Activated effector memory CD4-positive, alpha-beta T cell treated with Interleukin-2 at 50 U/mL for 16 hours (primary cell): ENCODE measurements around the gene SEL1L.
"Not testable (repeated sequence)": the region's sequence is repeated elsewhere in the genome, so short reads cannot be mapped to it uniquely, and the experiment has no call there.

Experiments used
- DNase-seq: peaks from one replicate; pipeline ENCODE4 v3.0.0-alpha.2; 2020

SEL1L gene

DNA sequence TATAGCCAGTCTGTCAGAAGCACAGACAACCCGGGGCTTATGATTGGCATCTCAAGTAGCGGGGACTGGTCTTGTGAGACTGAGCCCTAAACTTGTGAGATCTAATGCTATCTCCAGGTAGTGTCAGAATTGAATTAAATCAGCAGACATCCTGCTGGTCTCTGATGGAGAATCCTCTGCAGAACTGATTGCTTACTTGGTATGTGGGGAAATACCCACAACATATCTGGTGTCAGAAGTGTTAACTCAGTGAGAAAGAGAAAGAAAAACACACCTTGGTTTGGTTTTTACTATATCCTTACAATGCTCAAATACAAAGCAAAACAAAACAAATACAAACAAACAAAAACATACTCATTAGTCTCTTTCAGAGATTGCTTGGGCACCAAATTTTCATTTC, 10.0 kb downstream of the SEL1L start:
- no peak for DNase-seq

GRCh38 chr14:81523016-81523415, 10.6 kb downstream of the SEL1L start:
- no peak for DNase-seq

DNA sequence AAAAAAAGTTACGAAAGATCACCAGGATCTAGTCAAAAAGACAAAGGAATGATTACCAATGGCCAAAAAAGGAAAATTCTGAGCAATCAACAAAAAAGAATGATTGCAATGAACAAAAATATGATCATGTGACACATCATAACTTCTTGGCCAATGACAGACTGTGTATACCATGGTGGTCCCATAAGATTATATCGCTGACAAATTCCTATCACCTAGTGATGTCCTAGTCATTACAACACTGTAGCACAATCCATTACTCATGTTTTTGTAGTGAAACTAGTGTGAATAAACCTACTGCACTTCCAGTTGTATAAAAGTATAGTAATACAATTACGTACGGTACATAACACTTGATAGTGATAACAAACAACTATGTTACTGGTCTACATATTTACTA, 12.3 kb downstream of the SEL1L start:
- DNase-seq, result no peak

DNA sequence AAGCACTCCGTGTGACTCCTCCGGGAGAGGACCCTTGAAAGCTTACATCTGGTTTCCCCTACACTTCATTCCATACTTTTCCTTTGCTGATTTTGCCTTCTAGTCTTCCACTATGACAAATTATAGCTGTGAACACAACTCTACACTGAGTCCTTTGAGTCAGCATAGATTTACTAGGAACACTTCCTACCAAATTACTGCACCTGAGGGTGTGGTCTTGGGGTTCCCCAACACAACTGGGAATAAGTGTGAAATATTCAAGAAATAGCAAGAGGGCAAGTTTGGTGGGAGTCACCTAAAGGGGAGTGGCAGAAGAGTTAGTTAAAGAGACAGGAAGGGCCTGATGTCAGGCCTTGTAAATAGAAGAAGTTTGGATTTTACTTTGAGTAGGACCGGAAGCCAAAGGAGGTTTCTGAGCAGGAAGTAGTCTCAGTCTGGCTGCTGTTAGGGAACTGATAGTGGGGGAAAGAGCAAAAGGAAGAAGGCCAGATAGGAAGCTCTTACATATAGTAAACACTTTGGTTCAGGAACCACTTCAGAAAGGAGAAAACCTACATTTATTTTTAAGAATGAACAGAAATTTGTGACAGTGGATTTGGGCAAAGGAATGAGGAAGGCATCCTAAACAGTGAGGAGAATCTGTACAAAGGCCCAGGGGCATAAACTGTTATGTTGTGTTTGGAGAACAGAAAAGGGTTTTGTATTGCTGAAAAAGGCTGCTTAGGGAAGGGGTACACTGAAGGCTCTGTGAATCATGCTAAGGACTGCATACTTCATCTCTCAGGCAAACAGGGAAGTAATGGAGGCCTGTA, 14.2 kb downstream of the SEL1L start:
- no peak for DNase-seq

- no peak for DNase-seq
These were observed 15.8 kb downstream of the SEL1L start for GRCh38 chr14:81517798-81518398.

- DNase-seq, result no peak
These were observed 16.5 kb downstream of the SEL1L start for GRCh38 chr14:81516986-81517797.

GRCh38 chr14:81515927-81516326, 17.7 kb downstream of the SEL1L start:
- not testable (repeated sequence) for DNase-seq

GRCh38 chr14:81512826-81513225, 20.8 kb downstream of the SEL1L start:
- DNase-seq, result not testable (repeated sequence)

- no peak for DNase-seq
These were observed 22.3 kb downstream of the SEL1L start for GRCh38 chr14:81511111-81511904.

GRCh38 chr14:81509838-81510452, 23.7 kb downstream of the SEL1L start:
- no peak for DNase-seq

DNA sequence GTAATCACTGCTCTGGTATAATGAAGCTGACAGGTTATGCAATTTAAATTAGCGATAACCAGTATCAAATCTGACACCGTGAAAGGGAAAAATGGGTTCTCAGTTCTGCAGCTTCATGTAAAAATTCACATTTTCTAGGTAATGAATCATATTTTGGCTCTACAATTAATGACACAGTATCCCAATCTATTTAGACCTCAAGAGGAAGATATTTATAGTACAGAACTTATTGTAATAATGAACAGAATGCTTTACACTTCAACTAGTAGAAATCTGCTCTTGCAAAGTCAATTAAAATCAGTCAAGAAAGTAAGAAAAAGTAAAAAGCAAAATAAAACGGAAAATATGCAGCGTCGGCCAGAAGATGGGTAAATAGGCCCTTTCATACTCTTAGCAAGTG, 24.3 kb downstream of the SEL1L start:
- no peak for DNase-seq

DNA sequence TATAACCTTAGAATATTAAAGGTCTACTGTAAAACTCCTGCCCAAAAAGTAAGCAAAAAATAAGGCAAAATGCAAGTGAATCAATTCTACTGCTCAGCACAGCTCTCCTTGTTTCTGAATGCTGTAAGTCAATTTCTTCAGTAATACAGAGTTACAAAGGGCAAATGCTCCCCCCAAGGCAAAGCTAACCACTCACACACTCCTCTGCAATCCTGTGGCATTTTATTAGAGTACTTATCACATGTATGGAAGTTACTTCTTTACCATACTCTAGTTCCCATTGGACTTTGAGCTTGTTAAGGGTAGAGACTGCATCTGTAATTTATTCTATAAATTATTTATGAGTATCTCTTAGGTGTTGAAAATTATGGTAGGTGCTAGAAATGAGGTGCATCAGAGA, 27.2 kb downstream of the SEL1L start:
- no peak for DNase-seq

- DNase-seq, result no peak
These were observed 28.8 kb downstream of the SEL1L start for GRCh38 chr14:81504864-81505263.

DNA sequence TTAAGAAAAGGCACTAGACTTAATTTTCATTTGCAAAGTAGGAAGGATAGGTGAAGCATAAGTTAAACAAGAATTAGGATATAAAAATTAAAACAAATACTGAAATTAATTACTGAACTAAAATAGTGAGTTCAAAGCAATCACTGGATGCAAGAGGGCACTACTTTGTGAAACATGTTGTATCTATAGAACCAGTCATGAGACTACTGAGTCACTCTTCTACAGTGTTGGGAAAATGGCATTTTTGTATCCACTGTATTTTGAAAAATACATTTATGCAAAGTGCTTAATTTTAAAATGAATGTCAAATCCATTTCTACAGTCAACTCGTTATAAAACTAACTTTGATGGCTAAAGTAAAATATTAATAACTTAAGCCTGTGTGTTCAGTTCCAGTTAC, 47.9 kb downstream of the SEL1L start:
- DNase-seq, result no peak

GRCh38 chr14:81485372-81485771, 48.3 kb downstream of the SEL1L start:
- DNase-seq, result no peak

- DNase-seq, result no peak
These were observed 49.5 kb downstream of the SEL1L start for GRCh38 chr14:81484120-81484519.

DNA sequence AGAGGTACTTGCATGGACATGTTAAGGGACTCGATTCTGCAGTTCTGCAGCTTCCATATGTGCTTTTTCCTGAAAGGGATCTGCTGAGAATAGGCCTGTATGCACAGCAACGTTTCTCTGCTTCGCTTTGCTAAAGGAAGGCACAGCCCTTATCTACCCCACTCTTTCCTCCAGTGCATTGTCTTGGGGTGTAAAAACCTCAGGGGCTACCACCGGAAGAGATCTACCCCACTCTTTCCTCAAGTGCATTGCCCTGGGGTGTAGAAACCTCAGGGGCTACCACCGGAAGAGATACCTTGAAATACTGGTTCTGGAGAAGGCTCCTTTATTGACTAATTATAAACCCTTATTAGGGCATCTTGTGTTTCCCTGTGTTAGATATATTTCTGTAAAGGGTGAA, 52.9 kb downstream of the SEL1L start:
- DNase-seq, result no peak

DNA sequence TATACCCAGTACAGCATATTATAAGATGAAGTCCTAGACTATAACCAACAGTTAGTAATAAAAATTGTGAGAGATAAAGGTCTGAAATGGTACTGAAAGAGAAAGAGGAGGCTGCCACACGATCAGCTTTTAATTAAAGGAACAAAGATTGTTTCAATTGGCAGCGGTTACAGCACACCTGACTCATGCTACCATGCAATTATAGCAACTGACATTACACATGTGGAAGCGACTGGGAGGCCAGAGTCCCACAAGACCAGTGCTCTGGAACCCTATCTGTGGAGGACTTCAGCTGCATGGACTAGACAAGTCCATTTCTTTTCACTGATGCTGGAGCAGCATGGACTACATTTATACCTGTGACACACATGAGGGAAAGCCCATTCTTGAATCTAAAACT, 55.2 kb downstream of the SEL1L start:
- no peak for DNase-seq

DNA sequence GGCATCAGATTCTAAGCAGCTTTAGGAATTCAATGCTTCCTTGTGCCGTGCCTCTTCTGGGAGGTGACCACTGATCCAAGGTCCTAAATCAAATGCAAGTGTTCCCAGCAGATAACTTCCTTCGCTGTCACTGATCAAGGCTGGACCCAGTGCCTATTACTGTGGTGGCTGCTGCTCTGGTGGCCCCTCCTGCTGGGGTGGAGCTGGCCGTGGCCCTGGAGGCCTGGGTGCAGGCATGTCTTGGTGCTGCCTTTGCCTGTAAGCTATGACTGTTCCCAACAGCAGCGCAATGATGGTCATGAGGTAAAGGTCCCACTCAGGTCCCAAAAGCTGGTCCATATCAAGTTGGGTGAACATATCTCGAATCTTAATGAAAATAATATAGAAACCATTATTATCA, 56.8 kb downstream of the SEL1L start:
- no peak for DNase-seq

GRCh38 chr14:81474685-81475324, 58.8 kb downstream of the SEL1L start:
- no peak for DNase-seq

- no peak for DNase-seq
These were observed 59.5 kb downstream of the SEL1L start for GRCh38 chr14:81474148-81474492.
